Neutrophil (primary cell): Measurements from ENCODE around the gene LDAH.

Experiments used
- H3K27ac ChIP-seq: fragments of 200-600 bp; sonication (generic); 2 replicates; pipeline ENCODE4 v1.5.1; 2016; ENCODE audit warnings: mild to moderate bottlenecking, moderate library complexity
- H3K27me3 ChIP-seq: fragments of 200-600 bp; sonication (generic); 2 replicates; pipeline ENCODE4 v1.6.0; 2016; ENCODE audit warnings: mild to moderate bottlenecking
- H3K36me3 ChIP-seq: fragments of 200-600 bp; sonication (generic); 2 replicates; pipeline ENCODE4 v1.5.1; 2017
- H3K4me1 ChIP-seq, 2 experiments: fragments of 200-600 bp in 1 of 2; sonication (generic) in 1 of 2; 1 replicate in 1 of 2; 2 replicates in 1 of 2; pipeline versions ENCODE4 v1.5.1 to v1.6.1; 2013 to 2016; ENCODE audit warnings: low read depth in 1 of 2, low read length in 1 of 2, mild to moderate bottlenecking in 1 of 2, moderate library complexity in 1 of 2; ENCODE audit not compliant: control insufficient read depth in 1 of 2, insufficient read depth in 1 of 2
- H3K4me3 ChIP-seq, 2 experiments: fragments of 200-600 bp in 1 of 2; sonication (generic) in 1 of 2; 1 replicate in 1 of 2; 2 replicates in 1 of 2; pipeline ENCODE4 v1.5.1; 2013 to 2016; ENCODE audit warnings: low read depth in 1 of 2, low read length in 1 of 2, mild to moderate bottlenecking in 1 of 2, moderate library complexity in 1 of 2
- H3K9me3 ChIP-seq: fragments of 200-600 bp; sonication (generic); 2 replicates; pipeline ENCODE4 v1.5.1; 2016
- TF ChIP-seq, protein P1 (sequence below): fragments of 200-600 bp; sonication (generic); IDR thresholded peaks from 2 replicates; pipeline ENCODE4 v1.5.1; 2016; ENCODE audit warnings: antibody characterized with exemption

LDAH gene

DNA sequence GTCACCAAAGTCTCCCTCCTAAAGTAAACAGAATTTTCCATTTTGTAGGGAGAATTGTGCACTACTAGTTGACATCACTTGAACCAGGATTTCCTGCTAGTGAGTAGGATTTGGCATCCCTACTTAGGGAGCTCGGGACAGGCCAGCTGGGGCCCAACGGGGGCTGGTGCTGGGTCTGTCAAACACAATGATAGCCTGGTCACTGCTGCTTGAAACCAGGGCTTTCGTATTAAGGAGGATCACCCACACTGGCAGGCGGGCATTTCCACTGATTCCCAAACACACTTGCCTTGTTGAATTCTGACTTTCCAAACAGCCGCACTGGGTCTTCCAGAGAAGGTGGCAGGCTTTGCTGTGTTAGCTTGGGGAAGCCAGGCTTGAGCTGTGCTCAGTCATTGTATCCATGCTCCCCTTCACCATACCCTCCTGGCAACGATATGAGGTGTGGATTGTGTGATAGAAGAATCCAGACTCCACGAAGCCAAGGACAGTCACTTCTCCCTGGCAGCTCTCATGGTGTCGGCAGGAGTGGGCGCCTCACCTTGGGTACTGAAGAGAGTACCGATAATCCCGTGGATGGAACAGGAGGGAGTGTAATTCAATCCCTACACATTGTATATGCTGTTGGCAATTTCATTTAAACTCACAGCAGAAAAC, 148.5 kb downstream of the LDAH start:
- Histone ChIP-seq H3K36me3 (no peaks in the 10 kb centered on the region), H3K9me3 (no peaks in the 10 kb centered on the region), H3K27ac (no peak overlapping the region), H3K4me3 (no peak overlapping the region), H3K27me3 (peaks cover 64% of the 10 kb centered on the region), H3K4me1 (peaks cover 15 to 33% of the 10 kb centered on the region in 2 experiments)
- TF ChIP-seq, protein P1, sequence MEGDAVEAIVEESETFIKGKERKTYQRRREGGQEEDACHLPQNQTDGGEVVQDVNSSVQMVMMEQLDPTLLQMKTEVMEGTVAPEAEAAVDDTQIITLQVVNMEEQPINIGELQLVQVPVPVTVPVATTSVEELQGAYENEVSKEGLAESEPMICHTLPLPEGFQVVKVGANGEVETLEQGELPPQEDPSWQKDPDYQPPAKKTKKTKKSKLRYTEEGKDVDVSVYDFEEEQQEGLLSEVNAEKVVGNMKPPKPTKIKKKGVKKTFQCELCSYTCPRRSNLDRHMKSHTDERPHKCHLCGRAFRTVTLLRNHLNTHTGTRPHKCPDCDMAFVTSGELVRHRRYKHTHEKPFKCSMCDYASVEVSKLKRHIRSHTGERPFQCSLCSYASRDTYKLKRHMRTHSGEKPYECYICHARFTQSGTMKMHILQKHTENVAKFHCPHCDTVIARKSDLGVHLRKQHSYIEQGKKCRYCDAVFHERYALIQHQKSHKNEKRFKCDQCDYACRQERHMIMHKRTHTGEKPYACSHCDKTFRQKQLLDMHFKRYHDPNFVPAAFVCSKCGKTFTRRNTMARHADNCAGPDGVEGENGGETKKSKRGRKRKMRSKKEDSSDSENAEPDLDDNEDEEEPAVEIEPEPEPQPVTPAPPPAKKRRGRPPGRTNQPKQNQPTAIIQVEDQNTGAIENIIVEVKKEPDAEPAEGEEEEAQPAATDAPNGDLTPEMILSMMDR: no peak

DNA sequence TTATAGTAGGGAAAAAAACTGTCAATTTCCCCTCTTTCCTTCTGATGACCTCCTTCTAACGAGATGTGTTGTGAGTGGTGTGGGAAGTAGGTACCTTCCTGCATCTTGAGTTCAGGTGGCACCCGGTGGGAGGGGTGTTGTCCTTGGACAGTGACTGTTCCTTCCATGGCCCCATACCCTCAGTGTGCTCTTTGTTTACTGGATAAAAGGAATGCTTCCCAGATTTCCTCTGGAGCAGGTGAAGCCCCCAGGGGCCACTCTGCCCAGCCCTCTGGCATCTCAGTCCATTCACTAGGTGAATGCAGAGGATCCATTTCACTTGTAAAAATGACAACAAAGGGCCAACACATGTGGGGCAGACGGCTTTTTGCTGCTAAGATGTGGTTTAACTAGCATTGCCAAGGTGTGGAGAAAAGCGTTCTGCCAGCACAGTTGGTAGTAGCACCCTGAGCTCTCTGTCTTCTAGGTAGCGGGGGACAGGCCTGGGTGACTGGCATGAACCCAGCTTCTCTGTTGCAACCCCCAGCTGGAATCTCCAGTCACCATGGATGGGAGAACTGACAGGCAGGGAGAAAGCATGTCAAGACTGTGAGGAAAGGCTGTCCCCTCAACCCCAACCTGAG, 149.1 kb downstream of the LDAH start:
- TF ChIP-seq, protein P1: no peak
- Histone ChIP-seq H3K4me3 (no peak overlapping the region), H3K9me3 (no peaks in the 10 kb centered on the region), H3K36me3 (no peaks in the 10 kb centered on the region), H3K27me3 (peaks cover 71% of the 10 kb centered on the region), H3K27ac (no peak overlapping the region), H3K4me1 (peaks cover 15 to 38% of the 10 kb centered on the region in 2 experiments)

- TF ChIP-seq, protein P1: no peak
- Histone ChIP-seq H3K4me1 (peaks cover 19 to 38% of the 10 kb centered on the region in 2 experiments), H3K9me3 (no peaks in the 10 kb centered on the region), H3K27ac (no peak overlapping the region), H3K27me3 (peaks cover 85% of the 10 kb centered on the region), H3K36me3 (no peaks in the 10 kb centered on the region), H3K4me3 (peak overlapping the region; percentile 22 to 52)
These were observed 150.5 kb downstream of the LDAH start for GRCh38 chr2:20672201-20672951.

DNA sequence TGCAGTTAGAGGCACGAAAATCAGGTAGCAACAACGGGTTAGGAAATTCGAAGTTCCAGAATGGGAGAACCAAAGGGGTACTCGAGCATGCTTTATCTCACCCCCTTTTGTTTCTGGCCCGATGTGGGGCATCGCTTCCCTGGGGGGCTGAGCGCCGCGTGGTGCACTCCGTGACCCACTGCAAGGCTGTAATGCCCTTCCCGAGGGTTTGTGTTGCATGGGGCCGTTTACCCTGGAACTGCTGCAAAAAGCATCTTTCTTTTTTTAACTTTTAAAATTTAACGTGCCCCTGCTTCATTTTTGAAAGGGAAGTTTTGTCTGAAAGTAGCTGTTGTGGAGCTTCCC, 151.2 kb downstream of the LDAH start:
- Histone ChIP-seq H3K9me3 (no peaks in the 10 kb centered on the region), H3K27me3 (peaks cover 91% of the 10 kb centered on the region), H3K4me1 (peaks cover 24 to 38% of the 10 kb centered on the region in 2 experiments), H3K4me3 (peak overlapping the region; percentile 22 to 52), H3K27ac (no peak overlapping the region), H3K36me3 (no peaks in the 10 kb centered on the region)
- TF ChIP-seq, protein P1: no peak

GRCh38 chr2:20671036-20671735, 151.7 kb downstream of the LDAH start:
- H3K27me3 ChIP-seq: peaks cover 96% of the 10 kb centered on the region
- TF ChIP-seq, protein P1: no peak
- H3K27ac ChIP-seq: no peak overlapping the region
- no peaks in the 10 kb centered on the region for H3K36me3 ChIP-seq
- no peaks in the 10 kb centered on the region for H3K9me3 ChIP-seq
- H3K4me1 ChIP-seq: peaks cover 29 to 43% of the 10 kb centered on the region in 2 experiments
- no peak overlapping the region for H3K4me3 ChIP-seq
